Duodenal mucosa (tissue), 2 donors: Measurements from ENCODE around the gene PEX7.
"Not testable (repeated sequence)": the region's sequence is repeated elsewhere in the genome, so short reads cannot be mapped to it uniquely, and the experiment has no call there.

Experiments used
- H3K27ac ChIP-seq: one replicate; pipeline ENCODE4 v1.7.0; 2013; ENCODE audit warnings: low read depth, low read length
- H3K27me3 ChIP-seq, 2 donors: one replicate each; pipeline ENCODE4 v1.7.0; 2013; ENCODE audit warnings: low read length in 2 of 2, control low read depth in 1 of 2; ENCODE audit not compliant: insufficient read depth in 2 of 2, control insufficient read depth in 1 of 2
- H3K36me3 ChIP-seq, 2 donors: one replicate each; pipeline ENCODE4 v1.7.0; 2013; ENCODE audit warnings: low read length in 2 of 2, control low read depth in 1 of 2; ENCODE audit not compliant: insufficient read depth in 2 of 2, control insufficient read depth in 1 of 2
- H3K4me1 ChIP-seq, 2 donors: one replicate each; pipeline ENCODE4 v1.7.0; 2013; ENCODE audit warnings: low read length in 2 of 2, control low read depth in 1 of 2; ENCODE audit not compliant: insufficient read depth in 2 of 2, control insufficient read depth in 1 of 2
- H3K4me3 ChIP-seq, 2 donors: one replicate each; pipeline ENCODE4 v1.7.0; 2013; ENCODE audit warnings: low read length in 2 of 2, low read depth in 1 of 2
- H3K9ac ChIP-seq, 2 donors: one replicate each; pipeline ENCODE4 v1.7.0; 2013; ENCODE audit warnings: low read length in 2 of 2, low read depth in 1 of 2
- H3K9me3 ChIP-seq, 2 donors: one replicate each; pipeline ENCODE4 v1.7.0; 2013; ENCODE audit warnings: low read length in 2 of 2, control low read depth in 1 of 2; ENCODE audit not compliant: control insufficient read depth in 1 of 2

The PEX7 gene

GRCh38 chr6:136959471-136959891 is 137.1 kb downstream of the PEX7 start:
- Histone ChIP-seq H3K4me1 (peaks cover 29 to 31% of the 10 kb centered on the region in 2 donors), H3K27ac (no peak overlapping the region), H3K27me3 (no peaks in the 10 kb centered on the region), H3K36me3 (no peaks in the 10 kb centered on the region), H3K9ac (peak overlapping the region in 1 of 2 donors; percentile 10), H3K4me3 (no peak overlapping the region), H3K9me3 (no peaks in the 10 kb centered on the region)

GRCh38 chr6:136959935-136960334 is 137.5 kb downstream of the PEX7 start:
- Histone ChIP-seq H3K27ac (peak overlapping the region; percentile 10), H3K4me1 (peaks cover 29 to 33% of the 10 kb centered on the region in 2 donors)
- H3K9ac ChIP-seq, H3K36me3 ChIP-seq, H3K4me3 ChIP-seq, H3K9me3 ChIP-seq, H3K27me3 ChIP-seq: not testable (repeated sequence)

GRCh38 chr6:136960781-136961180 is 138.4 kb downstream of the PEX7 start:
- H3K9me3 ChIP-seq: no peaks in the 10 kb centered on the region
- H3K9ac ChIP-seq: no peak overlapping the region
- peaks cover 29 to 33% of the 10 kb centered on the region in 2 donors for H3K4me1 ChIP-seq
- H3K4me3 ChIP-seq: no peak overlapping the region
- H3K27ac ChIP-seq: no peak overlapping the region
- no peaks in the 10 kb centered on the region for H3K27me3 ChIP-seq
- H3K36me3 ChIP-seq: no peaks in the 10 kb centered on the region

- no peak overlapping the region for H3K27ac ChIP-seq
- H3K9ac ChIP-seq: no peak overlapping the region
- no peak overlapping the region for H3K4me3 ChIP-seq
- no peaks in the 10 kb centered on the region for H3K36me3 ChIP-seq
- H3K4me1 ChIP-seq: peaks cover 29 to 33% of the 10 kb centered on the region in 2 donors
- H3K9me3 ChIP-seq: no peaks in the 10 kb centered on the region
- H3K27me3 ChIP-seq: no peaks in the 10 kb centered on the region
Measured at GRCh38 chr6:136961848-136962247, 139.5 kb downstream of the PEX7 start.

- no peak overlapping the region for H3K27ac ChIP-seq
- H3K9ac ChIP-seq: no peak overlapping the region
- no peak overlapping the region for H3K4me3 ChIP-seq
- H3K9me3 ChIP-seq: no peaks in the 10 kb centered on the region
- peaks cover 29 to 33% of the 10 kb centered on the region in 2 donors for H3K4me1 ChIP-seq
- no peaks in the 10 kb centered on the region for H3K36me3 ChIP-seq
- no peaks in the 10 kb centered on the region for H3K27me3 ChIP-seq
Measured at GRCh38 chr6:136962661-136963060, 140.3 kb downstream of the PEX7 start.

GRCh38 chr6:136963259-136963658 is 140.9 kb downstream of the PEX7 start:
- H3K27ac ChIP-seq: no peak overlapping the region
- no peaks in the 10 kb centered on the region for H3K9me3 ChIP-seq
- H3K36me3 ChIP-seq: no peaks in the 10 kb centered on the region
- H3K9ac ChIP-seq: no peak overlapping the region
- H3K4me1 ChIP-seq: peaks cover 29 to 39% of the 10 kb centered on the region in 2 donors
- H3K4me3 ChIP-seq: no peak overlapping the region
- no peaks in the 10 kb centered on the region for H3K27me3 ChIP-seq
